ENCODE data around the gene NLGN4X.

NLGN4X gene

DNA sequence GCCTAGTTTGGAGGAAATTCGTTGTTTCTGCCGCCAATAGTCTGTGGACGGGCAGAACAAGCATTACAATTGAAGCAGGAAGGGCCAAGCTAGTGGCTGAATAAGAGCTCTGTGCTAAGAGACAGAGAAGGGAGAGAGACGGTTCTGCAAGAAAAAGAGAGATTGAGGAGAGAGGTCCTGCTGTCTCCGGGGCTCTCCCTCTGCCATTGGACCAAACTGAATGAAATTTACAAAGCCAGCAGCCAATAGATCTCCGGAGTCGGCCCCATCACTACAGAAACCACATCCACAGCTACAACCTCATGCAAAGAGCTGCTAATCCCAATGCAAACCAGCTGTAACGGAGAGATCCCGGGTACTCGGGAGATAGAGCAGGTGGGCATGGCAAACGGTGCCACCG, at the start of gene NLGN4X:
NLGN4X (minus strand) TSS at position 148 of the 400 bp plus-strand sequence. CDS start 77,401 bp downstream, outside the sequence.
- DNase-seq: no peak

DNA sequence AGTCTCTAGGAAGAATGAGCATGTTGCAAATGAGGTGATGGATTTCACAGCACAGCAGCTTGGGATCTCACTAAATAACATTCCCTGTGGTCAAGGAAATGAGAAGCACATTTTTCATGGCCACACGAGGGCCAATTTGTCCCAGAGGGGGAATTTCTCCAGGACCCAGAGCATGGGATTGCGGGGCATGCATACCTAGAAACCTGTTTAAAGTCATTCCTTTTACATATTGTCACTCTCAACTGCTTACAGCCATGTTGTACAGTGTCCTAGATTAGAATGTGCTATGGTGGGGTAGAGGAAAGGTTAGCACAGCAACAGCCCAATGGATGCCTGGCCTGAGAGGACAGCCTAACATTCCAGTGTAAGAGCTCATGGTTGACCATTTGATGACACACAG, 37.4 kb upstream of the NLGN4X start:
- DNase-seq: no peak

- DNase-seq: no peak
These were observed 34.3 kb upstream of the NLGN4X start for GRCh38 chrX:6262959-6263358.

- DNase-seq: no peak
These were observed 28.4 kb upstream of the NLGN4X start for GRCh38 chrX:6257025-6257424.

GRCh38 chrX:6244666-6245065, 16.0 kb upstream of the NLGN4X start:
- DNase-seq: no peak

DNA sequence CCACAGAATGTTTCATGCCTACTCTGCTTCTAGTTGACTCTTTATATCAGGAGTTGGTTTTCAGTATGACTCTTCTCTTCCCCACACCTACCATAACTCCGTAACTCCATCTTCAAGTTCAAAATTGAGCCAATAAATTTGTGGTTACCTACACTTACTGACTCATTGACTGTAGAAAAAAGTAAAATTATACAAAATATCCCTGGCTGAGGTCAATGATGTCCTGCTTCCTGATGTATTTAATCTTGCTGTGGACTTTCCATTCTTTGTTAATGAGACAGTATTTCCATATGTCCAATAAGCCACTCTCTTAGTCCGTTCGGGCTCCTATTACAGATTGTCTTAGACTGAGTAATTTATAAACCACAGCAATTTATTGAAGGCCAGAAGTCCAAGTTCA, 9.9 kb upstream of the NLGN4X start:
- no peak for DNase-seq

- DNase-seq: no peak
These were observed 732 bp downstream of the NLGN4X start for GRCh38 chrX:6227935-6228334.

DNA sequence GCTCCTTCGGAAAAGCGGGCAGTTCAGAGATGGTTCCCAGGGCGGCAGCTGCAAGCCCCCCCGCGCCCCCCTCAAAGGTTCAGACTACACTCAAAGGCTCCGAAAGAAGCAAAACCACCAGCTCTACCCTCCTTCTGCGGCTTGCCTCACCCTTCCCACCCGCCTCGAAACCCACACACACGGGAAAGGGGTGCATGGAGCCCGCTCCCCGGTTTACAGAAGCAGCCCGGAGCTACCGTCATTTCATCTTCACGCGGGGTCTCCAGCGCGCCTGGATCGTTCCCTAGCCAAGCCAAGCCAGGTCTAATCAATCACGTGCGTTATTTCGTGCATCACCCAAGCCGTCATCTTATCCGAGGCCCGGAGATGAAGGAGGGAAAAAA, 1.2 kb downstream of the NLGN4X start:
- no peak for DNase-seq

GRCh38 chrX:6226596-6227452, 1.8 kb downstream of the NLGN4X start:
- DNase-seq: no peak

- no peak for DNase-seq
These were observed 2.6 kb downstream of the NLGN4X start for GRCh38 chrX:6225911-6226595.

- no peak for DNase-seq
These were observed 3.3 kb downstream of the NLGN4X start for GRCh38 chrX:6225288-6225910.

DNA sequence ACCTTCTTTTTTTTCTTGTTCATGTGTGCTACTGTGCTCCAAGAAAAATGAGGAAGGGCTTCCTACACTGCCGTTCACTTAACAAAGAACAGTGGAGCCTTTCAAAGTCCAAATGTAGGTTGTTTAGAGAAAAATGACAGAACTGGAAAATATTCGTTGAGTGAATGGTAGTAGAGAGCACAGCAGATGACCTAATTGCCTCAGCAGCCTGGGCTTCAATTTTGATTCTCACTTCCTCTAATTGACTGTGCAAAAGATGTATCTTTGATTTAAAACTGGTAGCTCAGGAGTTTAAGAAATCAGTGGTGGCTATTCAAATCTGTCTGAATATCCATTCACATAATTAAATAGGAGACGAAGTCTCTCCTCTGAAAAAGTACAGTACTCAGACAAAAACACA, 5.2 kb downstream of the NLGN4X start:
- DNase-seq: no peak

GRCh38 chrX:6210230-6210629, 18.4 kb downstream of the NLGN4X start:
- DNase-seq: no peak

DNA sequence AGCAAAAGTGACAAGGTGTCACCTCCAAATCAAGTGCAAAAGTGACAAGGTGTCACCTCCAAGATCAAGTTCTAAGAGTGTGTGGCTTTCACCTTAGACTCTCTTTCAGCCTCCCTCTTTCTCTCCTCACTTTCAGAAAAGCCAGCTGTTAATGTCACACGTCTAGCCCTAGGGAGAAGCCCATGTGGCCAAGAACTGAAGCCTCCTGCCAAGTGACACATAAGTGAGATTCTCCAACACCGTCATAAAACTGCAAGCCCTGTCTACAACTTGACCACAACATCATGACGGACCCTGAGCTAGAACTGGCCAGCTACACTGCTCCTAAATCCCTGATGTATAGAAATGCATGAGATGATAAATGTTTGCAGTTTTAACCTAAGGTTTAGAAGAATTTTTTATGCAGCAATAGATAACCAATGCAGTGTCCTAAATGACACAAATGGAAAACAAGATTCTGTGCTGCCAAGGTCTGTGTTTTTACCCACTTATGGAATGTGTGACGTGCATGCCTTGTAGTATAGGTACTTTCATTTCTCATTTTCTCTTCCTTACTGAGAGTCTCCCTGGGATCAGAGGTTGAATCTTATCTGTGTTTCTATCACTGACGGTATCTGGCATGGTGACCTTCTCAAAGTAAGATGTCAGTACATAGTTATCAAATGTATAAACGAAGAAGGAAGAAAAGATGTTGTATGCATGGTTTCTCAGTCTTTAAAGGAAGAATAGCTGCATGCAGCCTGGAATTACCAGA, 25.0 kb downstream of the NLGN4X start:
- no peak for DNase-seq

DNA sequence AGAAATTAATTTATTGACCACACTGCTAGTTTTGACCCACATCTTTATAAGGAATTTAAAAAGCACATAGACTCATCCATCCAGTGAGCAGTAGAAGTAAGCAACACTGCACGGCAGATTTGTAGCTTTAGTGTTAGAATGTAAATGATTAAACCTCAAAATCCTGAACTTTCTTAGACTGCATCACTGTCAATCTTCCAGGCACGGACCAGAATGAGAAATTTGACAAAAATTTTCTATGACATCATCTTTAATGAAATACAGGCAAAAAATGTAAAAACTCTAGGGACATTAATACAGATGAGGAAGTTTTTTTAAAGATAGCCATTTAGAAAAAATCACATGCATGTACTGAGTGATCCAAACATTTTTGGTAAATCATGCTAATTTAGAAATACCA, 29.2 kb downstream of the NLGN4X start:
- DNase-seq: no peak

GRCh38 chrX:6187256-6187655, 41.4 kb downstream of the NLGN4X start:
- DNase-seq: no peak

DNA sequence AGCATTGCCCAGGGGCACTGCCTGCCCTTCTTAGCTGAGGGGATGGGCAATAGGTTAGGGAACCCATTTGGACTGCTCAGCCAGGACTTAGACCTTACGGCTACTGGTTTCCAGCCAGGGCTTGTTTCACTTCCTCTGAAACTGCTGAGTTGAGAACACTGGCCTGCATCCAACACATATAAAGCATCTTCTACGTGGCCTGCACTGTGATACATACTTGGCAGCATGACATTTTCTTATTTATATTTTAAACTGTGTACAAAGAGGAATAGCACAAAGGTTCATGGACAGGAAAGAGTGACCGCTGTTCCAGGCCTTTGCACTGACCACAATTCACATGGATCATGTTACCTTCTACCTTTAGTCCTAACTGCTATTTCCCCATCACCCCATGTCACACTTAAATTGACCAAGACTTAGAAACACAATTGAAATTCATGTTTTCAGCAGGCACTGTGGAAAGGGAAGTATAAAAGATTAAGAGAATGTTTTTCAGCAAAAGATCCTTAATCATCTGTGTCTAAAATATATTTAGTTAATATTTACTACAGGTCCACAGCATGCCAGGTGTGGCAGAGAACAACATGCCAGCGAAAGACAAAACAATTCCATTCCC, 43.7 kb downstream of the NLGN4X start:
- no peak for DNase-seq

GRCh38 chrX:6175914-6176313, 52.8 kb downstream of the NLGN4X start:
- no peak for DNase-seq

DNA sequence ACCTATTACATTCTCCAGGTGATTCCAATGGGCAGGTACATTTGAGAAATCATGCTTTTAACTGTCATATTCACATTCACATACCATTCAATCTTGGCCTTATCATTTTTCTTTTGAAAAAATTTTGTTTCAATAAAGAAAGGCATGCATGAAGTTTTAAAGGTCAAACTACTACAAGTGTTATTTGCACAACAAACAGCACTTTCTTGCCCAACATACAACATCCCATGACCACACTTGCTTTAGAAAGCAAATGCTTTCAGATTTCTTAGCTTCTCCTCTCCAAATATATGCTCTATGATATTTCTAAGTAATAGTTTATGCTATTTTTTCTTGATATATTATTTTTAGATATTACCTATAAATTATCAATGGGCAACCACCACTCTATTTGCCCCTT, 58.2 kb downstream of the NLGN4X start:
- DNase-seq: no peak

DNA sequence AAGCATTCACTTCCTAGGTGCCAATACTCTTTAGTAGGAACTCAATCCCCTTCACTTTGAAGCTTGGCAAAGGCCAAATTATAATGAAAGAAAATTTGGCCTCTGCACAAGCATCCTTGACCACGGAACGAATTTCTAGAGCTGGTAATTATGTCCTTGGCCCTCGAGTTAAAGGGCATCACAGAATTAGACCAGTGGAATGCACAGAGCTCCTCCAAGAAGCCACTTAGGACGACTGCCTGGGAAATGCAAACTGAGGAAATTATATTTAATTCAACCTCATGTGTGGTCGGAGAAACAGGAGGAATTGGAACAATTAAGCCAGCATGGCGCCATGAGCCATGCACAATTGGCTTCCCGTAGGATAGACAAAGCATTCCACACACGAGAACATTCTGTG, 59.3 kb downstream of the NLGN4X start:
- no peak for DNase-seq

- DNase-seq: no peak
These were observed 64.9 kb downstream of the NLGN4X start for GRCh38 chrX:6163721-6164120.

- DNase-seq: no peak
These were observed 69.2 kb downstream of the NLGN4X start for GRCh38 chrX:6159468-6159867.

- DNase-seq: no peak
These were observed 76.7 kb downstream of the NLGN4X start for GRCh38 chrX:6151971-6152370.

Data from NCI-H187 (cell line).